Smooth muscle cell (in vitro differentiated cells): ENCODE results near the gene PRSS12. TPM values are rescaled to one million over a fixed set of nuclear protein-coding genes. Genes with fewer than 3 reads are reported as not detected.

Experiments used
- DNase-seq: peaks from one replicate; lab custom pipeline; 2025; ENCODE audit not compliant: unreplicated experiment; lab: John Stamatoyannopoulos, UW
- H2AFZ ChIP-seq: fragments of 200-600 bp; sonication (generic); 2 replicates; pipeline ENCODE4 v1.6.0; 2016; ENCODE audit warnings: antibody characterized with exemption, low read depth, mild to moderate bottlenecking
- H3F3A ChIP-seq: fragments of 200-600 bp; sonication (generic); 2 replicates; pipeline ENCODE4 v1.6.0; 2017; ENCODE audit warnings: antibody characterized with exemption, low read depth
- H3K27ac ChIP-seq: fragments of 200-600 bp; sonication (generic); 2 replicates; pipeline ENCODE4 v1.5.1; 2016; ENCODE audit warnings: low read depth, mild to moderate bottlenecking
- H3K27me3 ChIP-seq: fragments of 200-600 bp; sonication (generic); 2 replicates; pipeline ENCODE4 v1.6.1; 2016; ENCODE audit warnings: low read depth, mild to moderate bottlenecking
- H3K36me3 ChIP-seq: fragments of 200-600 bp; sonication (generic); 2 replicates; pipeline ENCODE4 v1.5.1; 2016; ENCODE audit warnings: low read depth
- H3K4me1 ChIP-seq: fragments of 200-600 bp; sonication (generic); 2 replicates; pipeline ENCODE4 v1.5.1; 2016; ENCODE audit warnings: low read depth
- H3K4me2 ChIP-seq: fragments of 200-600 bp; sonication (generic); 2 replicates; pipeline ENCODE4 v1.6.0; 2016; ENCODE audit warnings: mild to moderate bottlenecking
- H3K4me3 ChIP-seq: fragments of 200-600 bp; sonication (generic); 2 replicates; pipeline ENCODE4 v1.5.1; 2016; ENCODE audit warnings: mild to moderate bottlenecking
- H3K79me2 ChIP-seq: fragments of 200-600 bp; sonication (generic); 2 replicates; pipeline ENCODE4 v1.6.0; 2016; ENCODE audit warnings: low read depth, mild to moderate bottlenecking
- H3K9ac ChIP-seq: fragments of 200-600 bp; sonication (generic); 2 replicates; pipeline ENCODE4 v1.6.0; 2016; ENCODE audit warnings: low read depth
- H3K9me3 ChIP-seq: fragments of 200-600 bp; sonication (generic); replicated peaks from 2 replicates; pipeline ENCODE4 v1.5.1; 2016; ENCODE audit warnings: low read depth
- H4K20me1 ChIP-seq: fragments of 200-600 bp; sonication (generic); 2 replicates; pipeline ENCODE4 v1.6.0; 2016; ENCODE audit warnings: low read depth
- WGBS: methylation state at CpG from one replicate; pipeline ENCODE4 v1.1.7; 2016; ENCODE audit warnings: low lambda C conversion rate; 5-methylcytosine and 5-hydroxymethylcytosine counted together
- polyA plus RNA-seq: library from polyadenylated mRNA; unstranded; fragments of >200 nt; fragmentation: Nextera tagmentation; extraction: Ambion mirVana; gene quantifications from 2 replicates; pipeline ENCODE4 v1.2.1, GENCODE V29; 2016
- total RNA-seq: library from RNA; depleted of rRNA; stranded (reverse); fragments of >200 nt; gene quantifications from 2 replicates; pipeline ENCODE4 v1.2.3, GENCODE V29; 2014
- TF ChIP-seq, protein P1 (sequence below): fragments of 200-600 bp; sonication (generic); IDR thresholded peaks from 2 replicates; pipeline ENCODE4 v1.5.1; 2017; ENCODE audit warnings: borderline replicate concordance, mild to moderate bottlenecking, antibody characterized with exemption; ENCODE audit not compliant: insufficient read depth, poor library complexity, severe bottlenecking

Gene PRSS12
- total and polyA plus RNA-seq, 2 experiments from 2014 or later, result 9.9 to 24.5 TPM

DNA sequence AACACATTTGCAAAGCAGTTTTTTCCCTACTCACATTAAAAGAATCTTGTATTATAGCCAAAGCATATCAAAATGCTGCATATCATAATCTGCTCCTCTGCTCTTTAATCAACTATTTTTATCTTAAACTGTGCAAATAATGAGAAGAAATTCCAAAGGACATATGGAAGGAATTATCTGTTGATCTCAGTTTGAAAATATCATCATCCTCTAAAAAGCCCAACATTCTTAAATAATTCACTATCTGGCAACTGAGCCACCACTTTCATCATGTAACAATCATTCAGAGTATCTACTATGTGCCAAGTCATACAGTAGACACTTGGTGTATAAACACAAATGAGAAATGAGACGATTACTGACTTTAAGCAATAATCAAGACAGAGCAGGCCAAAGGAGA is 63.0 kb downstream of the PRSS12 start:
- Histone ChIP-seq H3K4me1 (no peaks in the 10 kb centered on the region), H4K20me1 (no peaks in the 10 kb centered on the region), H3K9me3 (no peaks in the 10 kb centered on the region), H3K27ac (peak overlapping the region; percentile 44), H3F3A (no peaks in the 10 kb centered on the region), H3K9ac (no peak overlapping the region), H3K27me3 (no peaks in the 10 kb centered on the region), H3K4me3 (no peak overlapping the region), H2AFZ (no peak overlapping the region), H3K4me2 (peak overlapping the region; percentile 56), H3K36me3 (no peaks in the 10 kb centered on the region), H3K79me2 (no peaks in the 10 kb centered on the region)
- 29% methylated on average over 1 of the region's 1 CpG for WGBS
- TF ChIP-seq, protein P1, sequence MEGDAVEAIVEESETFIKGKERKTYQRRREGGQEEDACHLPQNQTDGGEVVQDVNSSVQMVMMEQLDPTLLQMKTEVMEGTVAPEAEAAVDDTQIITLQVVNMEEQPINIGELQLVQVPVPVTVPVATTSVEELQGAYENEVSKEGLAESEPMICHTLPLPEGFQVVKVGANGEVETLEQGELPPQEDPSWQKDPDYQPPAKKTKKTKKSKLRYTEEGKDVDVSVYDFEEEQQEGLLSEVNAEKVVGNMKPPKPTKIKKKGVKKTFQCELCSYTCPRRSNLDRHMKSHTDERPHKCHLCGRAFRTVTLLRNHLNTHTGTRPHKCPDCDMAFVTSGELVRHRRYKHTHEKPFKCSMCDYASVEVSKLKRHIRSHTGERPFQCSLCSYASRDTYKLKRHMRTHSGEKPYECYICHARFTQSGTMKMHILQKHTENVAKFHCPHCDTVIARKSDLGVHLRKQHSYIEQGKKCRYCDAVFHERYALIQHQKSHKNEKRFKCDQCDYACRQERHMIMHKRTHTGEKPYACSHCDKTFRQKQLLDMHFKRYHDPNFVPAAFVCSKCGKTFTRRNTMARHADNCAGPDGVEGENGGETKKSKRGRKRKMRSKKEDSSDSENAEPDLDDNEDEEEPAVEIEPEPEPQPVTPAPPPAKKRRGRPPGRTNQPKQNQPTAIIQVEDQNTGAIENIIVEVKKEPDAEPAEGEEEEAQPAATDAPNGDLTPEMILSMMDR, result no peak
- no peak for DNase-seq

DNA sequence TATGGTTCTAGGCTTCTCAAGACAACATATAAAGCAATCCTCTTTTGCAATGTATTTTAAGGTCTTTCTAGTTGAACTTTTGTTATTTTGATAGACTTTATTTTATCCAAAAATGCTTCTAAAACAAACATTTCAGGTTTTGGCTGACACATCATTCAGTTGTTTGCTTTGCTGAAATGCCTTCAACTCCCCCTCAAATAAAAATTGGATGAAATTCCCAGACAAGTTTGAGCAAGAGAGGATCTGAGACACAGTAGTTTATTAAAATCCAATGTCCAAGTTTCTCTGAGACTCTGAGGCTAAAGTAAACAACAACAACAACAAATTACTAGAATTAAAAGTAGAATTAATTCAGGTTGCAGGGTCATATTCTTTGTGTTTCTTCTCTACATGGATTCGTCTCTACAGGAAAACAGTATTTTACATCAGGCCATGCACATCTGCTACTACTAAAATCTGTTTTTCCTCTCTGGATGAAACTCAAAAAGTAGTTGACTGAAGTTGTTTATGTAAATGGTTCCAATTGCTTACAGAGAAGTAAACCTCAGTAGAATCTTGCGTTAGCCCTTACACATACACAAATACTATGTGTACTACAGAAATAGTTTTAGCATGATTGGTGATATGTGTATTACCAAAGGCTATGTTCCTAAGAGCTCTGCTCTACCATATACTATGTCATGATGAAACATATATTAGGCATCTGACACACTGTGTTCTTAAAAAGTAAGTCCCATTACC is 64.9 kb downstream of the PRSS12 start:
- Histone ChIP-seq H3K9me3 (no peaks in the 10 kb centered on the region), H3K36me3 (no peaks in the 10 kb centered on the region), H3K27me3 (no peaks in the 10 kb centered on the region), H3F3A (peaks cover 5% of the 10 kb centered on the region), H3K79me2 (no peaks in the 10 kb centered on the region), H3K4me1 (no peaks in the 10 kb centered on the region), H3K9ac (no peak overlapping the region), H2AFZ (no peak overlapping the region), H3K4me2 (peak overlapping the region; percentile 60), H3K4me3 (no peak overlapping the region), H4K20me1 (no peaks in the 10 kb centered on the region), H3K27ac (peak overlapping the region; percentile 77)
- 54% methylated on average over 2 of the region's 2 CpGs for WGBS
- TF ChIP-seq, protein P1, result no peak
- DNase-seq, result no peak

DNA sequence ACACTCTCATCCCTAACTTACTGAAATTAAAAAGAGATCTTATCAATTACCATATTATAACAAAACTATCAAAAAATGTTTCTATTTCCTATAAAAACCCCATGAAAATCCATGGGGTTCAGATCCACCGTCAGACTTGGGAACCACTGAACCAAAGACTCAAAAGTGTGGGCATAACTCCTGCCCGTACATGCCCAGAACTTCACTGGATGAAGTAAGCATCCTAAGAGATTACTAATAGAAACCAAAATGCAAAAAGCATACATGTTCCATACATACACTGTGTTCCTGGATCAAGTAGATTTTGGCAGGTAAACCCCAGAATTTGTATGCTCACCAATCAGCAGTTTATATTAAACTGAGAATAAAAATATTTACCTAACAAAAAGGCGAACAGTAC is 66.1 kb downstream of the PRSS12 start:
- DNase-seq, result no peak
- Histone ChIP-seq H3K4me1 (no peaks in the 10 kb centered on the region), H3K4me3 (no peak overlapping the region), H3K9me3 (no peaks in the 10 kb centered on the region), H3K36me3 (no peaks in the 10 kb centered on the region), H2AFZ (no peak overlapping the region), H3K79me2 (no peaks in the 10 kb centered on the region), H3K4me2 (no peak overlapping the region), H3K9ac (no peak overlapping the region), H3K27ac (no peak overlapping the region), H3K27me3 (no peaks in the 10 kb centered on the region), H3F3A (peaks cover 7% of the 10 kb centered on the region), H4K20me1 (no peaks in the 10 kb centered on the region)
- TF ChIP-seq, protein P1, result no peak
- 91% methylated on average over 3 of the region's 3 CpGs for WGBS

DNA sequence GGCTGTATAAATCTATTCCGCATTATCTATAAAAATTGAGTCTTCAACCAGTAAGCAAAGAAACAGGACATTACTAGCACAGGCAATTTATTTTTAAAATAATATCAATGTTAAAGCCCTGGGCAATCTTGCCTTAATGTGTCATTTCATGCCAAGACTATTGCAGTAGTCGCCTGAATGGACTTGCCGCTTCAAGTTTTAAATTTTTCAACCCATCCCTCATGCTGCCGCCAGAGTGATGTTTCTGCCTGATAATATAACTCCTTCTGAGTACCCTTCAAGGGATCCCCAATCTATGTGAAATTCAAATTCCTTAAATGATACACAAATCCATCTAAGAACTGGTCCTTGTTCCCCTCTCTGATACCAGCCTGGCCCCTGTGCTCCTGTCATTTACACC is 66.9 kb downstream of the PRSS12 start:
- WGBS, result 97% methylated on average over 4 of the region's 4 CpGs
- Histone ChIP-seq H3K36me3 (no peaks in the 10 kb centered on the region), H3K4me2 (no peak overlapping the region), H3K9ac (no peak overlapping the region), H3K27ac (no peak overlapping the region), H2AFZ (no peak overlapping the region), H3K27me3 (no peaks in the 10 kb centered on the region), H4K20me1 (no peaks in the 10 kb centered on the region), H3K4me3 (no peak overlapping the region), H3K79me2 (no peaks in the 10 kb centered on the region), H3F3A (peaks cover 14% of the 10 kb centered on the region), H3K4me1 (peaks cover 4% of the 10 kb centered on the region), H3K9me3 (no peaks in the 10 kb centered on the region)
- no peak for DNase-seq
- TF ChIP-seq, protein P1, result no peak
